Colonic mucosa (tissue), 4 donors: Measurements from ENCODE around the gene MTUS2. TPM values are rescaled to one million over a fixed set of nuclear protein-coding genes. Genes with fewer than 3 reads are reported as not detected.

Source experiments
- DNase-seq: peaks from one replicate; pipeline ENCODE4 v3.0.0-alpha.2; 2020
- H3K27ac ChIP-seq: fragments of 200-600 bp; one replicate; pipeline ENCODE4 v1.8.0; 2021
- H3K27me3 ChIP-seq: fragments of 200-600 bp; one replicate; pipeline ENCODE4 v1.8.0; 2021
- H3K36me3 ChIP-seq: fragments of 200-600 bp; one replicate; pipeline ENCODE4 v1.8.0; 2021
- H3K4me1 ChIP-seq: fragments of 200-600 bp; one replicate; pipeline ENCODE4 v1.8.0; 2021; ENCODE audit warnings: mild to moderate bottlenecking
- H3K4me3 ChIP-seq: fragments of 200-600 bp; one replicate; pipeline ENCODE4 v1.8.0; 2021
- H3K9ac ChIP-seq, 2 donors: one replicate each; pipeline ENCODE4 v1.7.0; 2013; ENCODE audit warnings: control low read depth in 2 of 2, low read depth in 2 of 2, low read length in 2 of 2
- H3K9me3 ChIP-seq: fragments of 200-600 bp; one replicate; pipeline ENCODE4 v1.8.0; 2021
- intact Hi-C: fragments of 100-400 bp; cut with DNase I; formaldehyde crosslinking; loops from one replicate; pipeline ENCODE4 v1.14.1; 2022
- total RNA-seq, 2 donors: library from RNA; stranded (reverse); fragmentation: NEBNext Ultra II Directional in 1 of 2; extraction: Animal tissue kit (Norgen Biotek cat#: 25700) in 1 of 2; gene quantifications; one replicate each; pipeline ENCODE4 v1.2.1, GENCODE V29; 2021
- TF ChIP-seq, protein P1 (sequence below): fragments of 200-600 bp; IDR thresholded peaks from one replicate; pipeline ENCODE4 v1.8.0; 2022; ENCODE audit warnings: antibody characterized with exemption, mild to moderate bottlenecking
- donor health status: healthy.
- donor health status: DM: no; HTN: no; CAD: no.
- donor health status: DM: no; HTN: no; CAD: no.

MTUS2 gene
- total RNA-seq, 2 donors from 2014 or later: 0.11 to 0.40 TPM

DNA sequence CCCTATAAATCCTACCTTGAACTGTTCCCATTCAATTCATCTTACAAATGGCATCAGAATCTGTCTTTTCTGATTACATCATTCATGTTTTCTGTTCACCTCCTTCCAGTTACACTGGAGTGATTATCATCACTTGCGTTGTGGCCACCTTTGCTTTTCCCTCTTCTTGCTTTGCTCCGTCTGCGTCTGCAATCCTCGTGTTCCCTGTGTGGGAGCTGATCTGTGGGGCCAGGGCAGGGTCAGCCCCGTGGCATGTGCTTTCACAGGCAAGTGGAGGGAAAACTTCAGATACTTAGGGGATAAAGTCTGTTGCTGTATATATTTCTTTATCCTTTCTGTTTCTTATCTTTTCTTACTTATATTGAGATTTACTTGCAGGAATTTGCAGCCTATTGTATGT is 497.7 kb downstream of the MTUS2 start:
- H3K27me3 ChIP-seq: no peaks in the 10 kb centered on the region
- no peak overlapping the region for H3K9ac ChIP-seq
- DNase-seq: no peak
- H3K4me1 ChIP-seq: no peaks in the 10 kb centered on the region
- intact Hi-C loops: no loop called here
- no peak overlapping the region for H3K27ac ChIP-seq
- no peaks in the 10 kb centered on the region for H3K9me3 ChIP-seq
- no peak overlapping the region for H3K4me3 ChIP-seq
- TF ChIP-seq, protein P1, sequence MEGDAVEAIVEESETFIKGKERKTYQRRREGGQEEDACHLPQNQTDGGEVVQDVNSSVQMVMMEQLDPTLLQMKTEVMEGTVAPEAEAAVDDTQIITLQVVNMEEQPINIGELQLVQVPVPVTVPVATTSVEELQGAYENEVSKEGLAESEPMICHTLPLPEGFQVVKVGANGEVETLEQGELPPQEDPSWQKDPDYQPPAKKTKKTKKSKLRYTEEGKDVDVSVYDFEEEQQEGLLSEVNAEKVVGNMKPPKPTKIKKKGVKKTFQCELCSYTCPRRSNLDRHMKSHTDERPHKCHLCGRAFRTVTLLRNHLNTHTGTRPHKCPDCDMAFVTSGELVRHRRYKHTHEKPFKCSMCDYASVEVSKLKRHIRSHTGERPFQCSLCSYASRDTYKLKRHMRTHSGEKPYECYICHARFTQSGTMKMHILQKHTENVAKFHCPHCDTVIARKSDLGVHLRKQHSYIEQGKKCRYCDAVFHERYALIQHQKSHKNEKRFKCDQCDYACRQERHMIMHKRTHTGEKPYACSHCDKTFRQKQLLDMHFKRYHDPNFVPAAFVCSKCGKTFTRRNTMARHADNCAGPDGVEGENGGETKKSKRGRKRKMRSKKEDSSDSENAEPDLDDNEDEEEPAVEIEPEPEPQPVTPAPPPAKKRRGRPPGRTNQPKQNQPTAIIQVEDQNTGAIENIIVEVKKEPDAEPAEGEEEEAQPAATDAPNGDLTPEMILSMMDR: no peak
- no peaks in the 10 kb centered on the region for H3K36me3 ChIP-seq

DNA sequence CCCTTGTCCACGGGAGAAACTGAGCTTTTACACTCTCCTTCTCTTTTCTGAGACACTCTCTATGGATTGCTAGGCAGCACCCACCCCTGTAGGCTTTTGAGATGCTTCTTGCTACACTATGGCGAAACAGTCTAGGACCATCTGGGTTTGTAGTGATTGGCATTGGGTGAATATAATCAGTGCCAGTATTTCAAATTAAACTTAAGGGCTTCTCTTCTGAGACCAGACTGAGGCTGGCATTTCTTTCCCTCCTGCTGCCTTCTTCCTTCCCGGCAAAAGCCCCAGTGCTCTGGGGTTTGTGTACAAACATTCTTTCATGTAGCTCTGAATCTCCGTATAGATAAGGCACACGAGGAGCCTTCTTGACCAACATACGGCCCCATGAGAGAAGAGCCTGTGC is 498.6 kb downstream of the MTUS2 start:
- DNase-seq: no peak
- H3K27ac ChIP-seq: no peak overlapping the region
- no peaks in the 10 kb centered on the region for H3K27me3 ChIP-seq
- H3K9me3 ChIP-seq: no peaks in the 10 kb centered on the region
- H3K36me3 ChIP-seq: no peaks in the 10 kb centered on the region
- intact Hi-C loops: no loop called here
- H3K4me3 ChIP-seq: no peak overlapping the region
- TF ChIP-seq, protein P1: no peak
- H3K4me1 ChIP-seq: no peaks in the 10 kb centered on the region
- H3K9ac ChIP-seq: no peak overlapping the region

DNA sequence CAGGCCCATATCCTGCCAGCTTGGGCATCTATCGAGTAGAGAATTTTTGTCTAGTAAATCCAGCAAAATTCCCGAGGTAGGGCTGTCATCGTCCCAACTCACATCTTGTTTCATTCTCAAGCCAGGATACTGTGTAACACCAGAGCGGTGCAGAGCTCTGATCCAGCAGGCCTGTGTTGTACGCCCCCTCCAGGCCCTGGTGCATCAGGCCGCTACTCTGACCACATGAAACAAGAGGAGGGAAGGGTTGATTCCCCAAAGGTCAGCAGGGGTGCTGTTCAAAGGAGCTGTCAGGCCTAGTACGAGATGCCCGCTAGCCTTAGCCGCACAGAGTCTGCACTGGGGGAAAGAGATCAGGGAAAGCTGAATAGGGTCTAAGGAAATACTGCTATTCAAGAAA is 499.3 kb downstream of the MTUS2 start:
- no peaks in the 10 kb centered on the region for H3K9me3 ChIP-seq
- H3K4me3 ChIP-seq: no peak overlapping the region
- no peaks in the 10 kb centered on the region for H3K27me3 ChIP-seq
- intact Hi-C loops: no loop called here
- H3K27ac ChIP-seq: no peak overlapping the region
- H3K9ac ChIP-seq: no peak overlapping the region
- TF ChIP-seq, protein P1: no peak
- no peaks in the 10 kb centered on the region for H3K36me3 ChIP-seq
- no peaks in the 10 kb centered on the region for H3K4me1 ChIP-seq
- no peak for DNase-seq

DNA sequence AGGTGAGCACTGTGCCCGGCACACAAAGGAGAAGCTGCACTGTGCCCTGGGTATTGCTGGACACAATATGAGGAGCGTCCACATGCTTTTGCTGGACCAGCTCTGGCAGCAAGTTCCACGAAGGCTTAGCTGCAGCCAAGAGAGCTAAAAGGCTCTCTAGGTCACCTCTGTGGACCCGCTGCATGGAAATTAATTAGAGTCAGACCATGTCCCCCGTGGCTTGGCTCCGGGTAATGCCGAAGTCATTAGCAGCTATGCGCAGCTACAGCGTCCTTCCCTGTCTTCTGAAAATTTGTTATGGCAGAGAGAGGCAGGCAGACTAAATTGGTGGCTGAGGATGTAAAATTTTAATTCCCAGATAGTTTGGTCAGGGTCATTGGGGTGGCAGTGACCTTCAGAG is 503.8 kb downstream of the MTUS2 start:
- Histone ChIP-seq H3K9me3 (no peaks in the 10 kb centered on the region), H3K27me3 (no peaks in the 10 kb centered on the region), H3K27ac (no peak overlapping the region), H3K36me3 (no peaks in the 10 kb centered on the region), H3K9ac (no peak overlapping the region), H3K4me3 (no peak overlapping the region), H3K4me1 (no peaks in the 10 kb centered on the region)
- intact Hi-C loops: no loop called here
- TF ChIP-seq, protein P1: no peak
- DNase-seq: no peak

DNA sequence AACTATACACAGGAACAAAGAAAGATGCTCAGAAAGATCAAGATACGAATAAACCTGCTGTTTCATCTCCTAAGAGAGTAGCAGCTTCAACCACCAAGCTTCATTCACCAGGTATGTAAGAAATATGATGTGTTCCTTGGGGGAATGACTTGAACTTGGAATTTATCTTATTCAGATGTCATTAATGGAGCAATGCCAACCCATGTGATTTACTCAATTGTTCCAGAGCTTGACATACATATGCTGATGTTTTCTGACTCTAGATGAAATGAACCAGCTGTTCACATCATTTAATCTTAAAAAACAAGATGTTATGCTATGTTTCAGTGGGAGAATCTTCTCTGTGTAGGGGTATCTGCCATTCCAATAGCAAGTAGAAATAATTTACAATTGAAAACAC is 504.5 kb downstream of the MTUS2 start:
- H3K4me3 ChIP-seq: no peak overlapping the region
- no peaks in the 10 kb centered on the region for H3K36me3 ChIP-seq
- DNase-seq: no peak
- no peaks in the 10 kb centered on the region for H3K9me3 ChIP-seq
- H3K27me3 ChIP-seq: no peaks in the 10 kb centered on the region
- TF ChIP-seq, protein P1: no peak
- no peak overlapping the region for H3K9ac ChIP-seq
- intact Hi-C loops: no loop called here
- no peaks in the 10 kb centered on the region for H3K4me1 ChIP-seq
- H3K27ac ChIP-seq: no peak overlapping the region

DNA sequence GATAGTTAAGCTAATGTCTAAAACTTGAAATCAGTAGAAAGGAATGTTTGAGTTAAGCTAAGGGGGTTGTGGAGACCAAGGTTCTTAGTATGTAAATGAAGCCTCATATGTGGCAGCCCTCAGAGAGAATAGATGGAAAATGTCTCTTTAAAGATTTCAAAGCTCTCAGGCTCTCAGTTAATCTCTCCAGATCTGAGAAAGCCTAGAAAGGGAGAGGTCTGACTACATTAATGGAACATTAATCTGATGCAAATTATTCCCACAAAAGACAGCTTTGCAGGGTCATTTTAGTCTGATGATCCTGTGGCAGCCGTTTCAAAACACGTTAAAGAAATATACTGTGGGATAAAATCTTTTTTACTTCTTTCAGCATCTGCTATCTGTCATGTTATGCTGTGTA is 508.4 kb downstream of the MTUS2 start:
- H3K27me3 ChIP-seq: no peaks in the 10 kb centered on the region
- no peak overlapping the region for H3K4me3 ChIP-seq
- H3K27ac ChIP-seq: no peak overlapping the region
- intact Hi-C loops: no loop called here
- no peaks in the 10 kb centered on the region for H3K36me3 ChIP-seq
- no peak overlapping the region for H3K9ac ChIP-seq
- no peak for DNase-seq
- no peaks in the 10 kb centered on the region for H3K9me3 ChIP-seq
- TF ChIP-seq, protein P1: no peak
- H3K4me1 ChIP-seq: no peaks in the 10 kb centered on the region
